Measurements from ENCODE around the gene FUZ. TPM values are rescaled to one million over a fixed set of nuclear protein-coding genes. Genes with fewer than 3 reads are reported as not detected.

Gene FUZ
- total RNA-seq, 4 donors from 2014 or later = 19.0 to 31.7 (median 26.8) TPM

DNA sequence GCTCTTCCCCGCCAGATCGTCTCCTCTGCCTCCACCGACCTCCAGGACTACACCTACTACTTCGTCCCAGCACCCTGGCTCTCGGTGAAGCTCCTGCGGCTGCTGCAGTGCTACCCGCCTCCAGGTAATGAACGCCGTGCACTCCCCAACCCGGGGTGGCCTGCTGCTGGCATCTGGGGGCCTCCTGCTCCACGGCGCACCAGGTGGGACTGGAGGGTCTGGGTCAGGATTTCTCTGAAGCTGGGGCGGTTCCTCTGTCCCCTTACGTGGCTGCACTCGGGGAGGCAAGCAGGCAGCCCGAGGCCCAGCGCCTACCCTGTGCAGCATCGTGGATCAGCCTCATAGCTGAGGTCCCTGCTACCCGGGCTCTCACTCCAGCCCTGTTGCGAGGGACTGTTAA is 17.5 kb downstream of the FUZ start:
- no peak for TF ChIP-seq POLR2A (IDR thresholded peaks at IDR 0.05)
- TF ChIP-seq, protein P1, sequence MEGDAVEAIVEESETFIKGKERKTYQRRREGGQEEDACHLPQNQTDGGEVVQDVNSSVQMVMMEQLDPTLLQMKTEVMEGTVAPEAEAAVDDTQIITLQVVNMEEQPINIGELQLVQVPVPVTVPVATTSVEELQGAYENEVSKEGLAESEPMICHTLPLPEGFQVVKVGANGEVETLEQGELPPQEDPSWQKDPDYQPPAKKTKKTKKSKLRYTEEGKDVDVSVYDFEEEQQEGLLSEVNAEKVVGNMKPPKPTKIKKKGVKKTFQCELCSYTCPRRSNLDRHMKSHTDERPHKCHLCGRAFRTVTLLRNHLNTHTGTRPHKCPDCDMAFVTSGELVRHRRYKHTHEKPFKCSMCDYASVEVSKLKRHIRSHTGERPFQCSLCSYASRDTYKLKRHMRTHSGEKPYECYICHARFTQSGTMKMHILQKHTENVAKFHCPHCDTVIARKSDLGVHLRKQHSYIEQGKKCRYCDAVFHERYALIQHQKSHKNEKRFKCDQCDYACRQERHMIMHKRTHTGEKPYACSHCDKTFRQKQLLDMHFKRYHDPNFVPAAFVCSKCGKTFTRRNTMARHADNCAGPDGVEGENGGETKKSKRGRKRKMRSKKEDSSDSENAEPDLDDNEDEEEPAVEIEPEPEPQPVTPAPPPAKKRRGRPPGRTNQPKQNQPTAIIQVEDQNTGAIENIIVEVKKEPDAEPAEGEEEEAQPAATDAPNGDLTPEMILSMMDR (IDR thresholded peaks at IDR 0.05) = no peak
- no peak for DNase-seq (ENCODE audit: low spot score in 2 of 2)
- H3K36me3 ChIP-seq = peaks cover 13 to 98% (median 40%) of the 10 kb centered on the region in 3 donors
- peaks cover 0 to 13% (median 0%) of the 10 kb centered on the region in 4 donors for H3K4me1 ChIP-seq
- no peak overlapping the region for H3K27ac ChIP-seq
- no peaks in the 10 kb centered on the region for H3K27me3 ChIP-seq
- H3K4me3 ChIP-seq = no peak overlapping the region
- 92 to 93% methylated on average over 14 to 20 of the region's 20 CpGs for WGBS, 2 donors
- H3K9me3 ChIP-seq = no peaks in the 10 kb centered on the region

DNA sequence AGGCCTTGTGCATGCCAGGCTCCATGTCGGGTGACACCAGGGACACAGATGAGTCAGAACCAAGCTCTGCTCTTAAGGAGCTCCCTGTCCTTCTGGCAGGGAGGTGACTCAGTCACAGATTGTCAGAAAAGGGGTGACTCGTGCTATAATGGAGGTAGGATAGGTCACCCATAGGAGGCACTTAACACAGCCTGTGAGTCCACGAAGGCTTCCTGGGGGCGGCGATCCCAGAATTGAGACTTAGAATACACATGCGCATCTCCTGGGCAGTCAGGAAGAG is 19.6 kb downstream of the FUZ start:
- 91 to 96% methylated on average over 6 of the region's 6 CpGs for WGBS, 2 donors
- Histone ChIP-seq H3K27ac (no peak overlapping the region), H3K36me3 (peaks cover 13 to 98% (median 28%) of the 10 kb centered on the region in 3 donors), H3K27me3 (no peaks in the 10 kb centered on the region), H3K4me1 (peaks cover 0 to 16% (median 0%) of the 10 kb centered on the region in 4 donors), H3K9me3 (no peaks in the 10 kb centered on the region), H3K4me3 (no peak overlapping the region)
- TF ChIP-seq EP300 (IDR thresholded peaks at IDR 0.05) (no peak), POLR2A (IDR thresholded peaks at IDR 0.05) (no peak)
- TF ChIP-seq, protein P1 (IDR thresholded peaks at IDR 0.05) = no peak
- DNase-seq (ENCODE audit: low spot score in 2 of 2) = no peak

DNA sequence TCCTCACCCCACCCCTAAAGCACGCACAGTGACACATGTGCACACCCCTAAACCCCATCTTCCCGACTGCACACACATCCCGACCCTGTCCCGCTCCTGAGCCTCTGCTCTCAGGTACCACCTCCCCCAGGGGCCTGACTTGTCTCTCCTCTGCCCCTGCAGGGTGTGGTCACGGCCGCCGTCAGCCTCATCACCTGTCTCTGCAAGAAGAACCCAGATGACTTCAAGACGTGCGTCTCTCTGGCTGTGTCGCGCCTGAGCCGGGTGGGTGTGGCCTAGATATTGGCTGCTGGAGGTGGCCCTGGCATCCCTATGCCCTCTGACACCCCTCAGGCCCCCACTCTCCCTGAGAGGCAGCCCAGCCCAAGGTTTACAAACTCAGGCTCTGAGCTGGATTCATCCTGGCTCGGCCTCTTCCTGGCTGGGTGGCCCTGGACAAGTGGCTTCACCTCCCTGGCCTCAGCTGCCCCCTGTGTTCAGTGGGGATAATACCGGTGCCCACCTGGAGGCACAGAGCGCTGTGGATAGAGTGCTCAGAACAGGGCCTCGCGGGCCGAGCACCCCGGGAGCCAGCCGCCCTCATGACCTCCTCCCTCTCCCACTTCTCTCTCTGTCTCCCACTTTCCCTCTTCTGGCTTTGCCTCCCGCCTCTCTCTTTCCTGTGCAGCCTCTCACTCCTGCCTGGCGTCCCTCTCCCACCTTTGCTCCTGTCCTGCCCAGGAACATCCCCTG is 20.1 kb downstream of the FUZ start:
- Histone ChIP-seq H3K27me3 (no peaks in the 10 kb centered on the region), H3K9me3 (no peaks in the 10 kb centered on the region), H3K4me3 (no peak overlapping the region), H3K4me1 (peaks cover 0 to 16% (median 0%) of the 10 kb centered on the region in 4 donors), H3K36me3 (peaks cover 13 to 97% (median 28%) of the 10 kb centered on the region in 3 donors), H3K27ac (no peak overlapping the region)
- 88 to 94% methylated on average over 21 to 22 of the region's 22 CpGs for WGBS, 2 donors
- DNase-seq (ENCODE audit: low spot score in 2 of 2) = no peak
- no peak for TF ChIP-seq EP300 (IDR thresholded peaks at IDR 0.05)
- TF ChIP-seq, protein P1 (IDR thresholded peaks at IDR 0.05) = no peak
- no peak for TF ChIP-seq POLR2A (IDR thresholded peaks at IDR 0.05)

DNA sequence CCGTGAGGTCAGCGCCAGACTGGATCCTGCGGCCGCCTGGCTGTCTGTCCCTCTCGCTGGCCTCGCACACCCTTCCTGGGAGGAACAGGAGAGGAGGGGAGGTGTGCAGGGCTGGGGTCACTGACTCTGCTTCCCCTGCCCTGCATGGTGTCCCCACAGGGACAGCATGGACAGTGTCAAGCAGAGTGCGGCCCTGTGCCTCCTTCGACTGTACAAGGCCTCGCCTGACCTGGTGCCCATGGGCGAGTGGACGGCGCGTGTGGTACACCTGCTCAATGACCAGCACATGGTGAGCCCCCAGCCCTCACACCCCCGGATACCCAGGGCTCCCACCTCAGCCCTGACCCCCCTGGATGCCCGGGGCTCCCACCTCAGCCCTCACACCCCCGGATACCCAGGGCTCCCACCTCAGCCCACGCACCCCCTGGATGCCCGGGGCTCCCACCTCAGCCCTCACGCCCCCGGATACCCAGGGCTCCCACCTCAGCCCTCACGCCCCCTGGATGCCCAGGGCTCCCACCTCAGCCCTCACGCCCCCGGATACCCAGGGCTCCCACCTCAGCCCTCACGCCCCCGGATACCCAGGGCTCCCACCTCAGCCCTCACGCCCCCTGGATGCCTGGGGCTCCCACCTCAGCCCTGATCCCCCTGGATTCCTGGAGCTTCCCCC is 21.2 kb downstream of the FUZ start:
- TF ChIP-seq POLR2A (IDR thresholded peaks at IDR 0.05) (no peak), EP300 (IDR thresholded peaks at IDR 0.05) (no peak)
- TF ChIP-seq, protein P1 (IDR thresholded peaks at IDR 0.05) = no peak
- no peaks in the 10 kb centered on the region for H3K9me3 ChIP-seq
- no peak overlapping the region for H3K4me3 ChIP-seq
- peaks cover 0 to 18% (median 2%) of the 10 kb centered on the region in 4 donors for H3K4me1 ChIP-seq
- WGBS, 2 donors = 93 to 94% methylated on average over 21 to 26 of the region's 26 CpGs
- no peaks in the 10 kb centered on the region for H3K27me3 ChIP-seq
- no peak for DNase-seq (ENCODE audit: low spot score in 2 of 2)
- H3K36me3 ChIP-seq = peaks cover 13 to 92% (median 28%) of the 10 kb centered on the region in 3 donors
- H3K27ac ChIP-seq = peak overlapping the region; percentile 30 to 72 (median 52)

DNA sequence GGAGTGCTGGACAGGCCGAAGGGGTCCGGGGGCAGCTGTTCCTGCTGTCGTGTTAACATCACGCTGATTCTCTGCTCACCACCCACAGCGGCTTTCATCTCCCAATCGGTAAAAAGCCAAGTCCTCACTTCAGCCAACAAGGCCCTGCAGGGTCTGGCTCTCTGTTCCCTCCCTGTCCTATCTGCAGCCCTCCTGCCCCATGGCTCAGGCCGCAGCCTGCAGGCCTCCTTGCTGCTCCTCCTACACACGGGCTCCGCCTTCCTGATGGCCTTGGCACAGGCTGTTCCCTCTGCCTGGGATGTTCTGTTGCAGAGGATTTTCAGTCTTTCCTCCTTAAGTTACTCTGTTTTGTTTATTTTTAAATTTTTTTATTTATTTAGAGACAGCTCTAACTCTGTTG is 22.2 kb downstream of the FUZ start:
- H3K9me3 ChIP-seq = no peaks in the 10 kb centered on the region
- peaks cover 9 to 83% (median 22%) of the 10 kb centered on the region in 3 donors for H3K36me3 ChIP-seq
- TF ChIP-seq, protein P1 (IDR thresholded peaks at IDR 0.05) = no peak
- TF ChIP-seq EP300 (IDR thresholded peaks at IDR 0.05) (no peak), POLR2A (IDR thresholded peaks at IDR 0.05) (no peak)
- DNase-seq (ENCODE audit: low spot score in 2 of 2) = no peak
- no peak overlapping the region for H3K4me3 ChIP-seq
- H3K4me1 ChIP-seq = peaks cover 0 to 28% (median 12%) of the 10 kb centered on the region in 4 donors
- no peaks in the 10 kb centered on the region for H3K27me3 ChIP-seq
- peak overlapping the region; percentile 34 to 72 (median 56) for H3K27ac ChIP-seq
- 47 to 55% methylated on average over 9 of the region's 9 CpGs for WGBS, 2 donors
